Psoas muscle (tissue), 8 donors: ENCODE results near the gene ARFGAP1. TPM values are rescaled to one million over a fixed set of nuclear protein-coding genes. Genes with fewer than 3 reads are reported as not detected.

Experiments used
- ATAC-seq, 4 donors: fragments of 200-7000 bp; cut with Tn5 transposase; one replicate each; pipeline ENCODE4 v1.9.1; 2020; ENCODE audit warnings: moderate library complexity in 3 of 4, mild to moderate bottlenecking in 2 of 4
- DNase-seq, 2 donors: peaks; one replicate each; pipeline ENCODE4 v3.0.0-alpha.2; 2020
- H3K27ac ChIP-seq: fragments of 200-600 bp; one replicate; pipeline ENCODE4 v1.8.0; 2022
- H3K27me3 ChIP-seq, 3 donors: fragments of 200-600 bp in 1 of 3; one replicate each; pipeline versions ENCODE4 v1.6.1 to v1.8.0; 2013 to 2022; ENCODE audit warnings: low read length in 2 of 3, mild to moderate bottlenecking in 2 of 3, moderate library complexity in 1 of 3; ENCODE audit not compliant: insufficient read depth in 3 of 3
- H3K36me3 ChIP-seq, 2 donors: fragments of 200-600 bp in 1 of 2; one replicate each; pipeline versions ENCODE4 v1.6.1 to v1.8.0; 2013 to 2022; ENCODE audit warnings: low read depth in 1 of 2, mild to moderate bottlenecking in 1 of 2, moderate library complexity in 1 of 2; ENCODE audit not compliant: insufficient read depth in 1 of 2
- H3K4me1 ChIP-seq: fragments of 200-600 bp; one replicate; pipeline ENCODE4 v1.8.0; 2022
- H3K4me3 ChIP-seq: fragments of 200-600 bp; one replicate; pipeline ENCODE4 v1.8.0; 2022; ENCODE audit warnings: mild to moderate bottlenecking
- H3K9me3 ChIP-seq: fragments of 200-600 bp; one replicate; pipeline ENCODE4 v1.8.0; 2022
- WGBS, 3 donors: extraction: QIAGEN DNeasy Blood & Tissue Kit; methylation state at CpG; one replicate each; pipeline versions ENCODE4 v1.1.6 to v1.1.7; 2013; 5-methylcytosine and 5-hydroxymethylcytosine counted together
- intact Hi-C, 2 donors: fragments of 100-400 bp; cut with DNase I; formaldehyde crosslinking; loops; one replicate each; pipeline versions ENCODE4 v1.11.0 to v1.14.2; 2022
- polyA plus RNA-seq, 3 donors: library from polyadenylated mRNA; stranded (reverse); fragments of 200-250 nt; gene quantifications; one replicate each; pipeline ENCODE4 v1.2.3, GENCODE V29; 2013
- total RNA-seq, 4 donors: library from RNA; stranded (reverse); fragmentation: NEBNext Ultra II Directional in 2 of 4; extraction: Animal tissue kit (Norgen Biotek cat#: 25700) in 2 of 4; gene quantifications; one replicate each; pipeline versions ENCODE4 v1.2.1 to v1.2.4, GENCODE V29; 2021 to 2023
- TF ChIP-seq, protein P1 (sequence below): fragments of 200-600 bp; IDR thresholded peaks from one replicate; pipeline ENCODE4 v1.8.0; 2022; ENCODE audit warnings: antibody characterized with exemption
- donor health status: healthy with polysubstance abuse.
- donor health status: DM: no; HTN: no; CAD: no; lungs with moderate emphysema.
- donor health status: Bipolar disorder and iron deficiency.
- donor health status: healthy.
- donor health status: DM: yes; HTN: yes; CAD: no.
- donor health status: DM: no; HTN: no; CAD: no.
- donor health status: DM: no; HTN: no; CAD: no.
- donor health status: DM: yes; HTN: yes; CAD: no.

Gene ARFGAP1
- total and polyA plus RNA-seq, 7 donors = 19.9 to 42.2 (median 26.8) TPM

DNA sequence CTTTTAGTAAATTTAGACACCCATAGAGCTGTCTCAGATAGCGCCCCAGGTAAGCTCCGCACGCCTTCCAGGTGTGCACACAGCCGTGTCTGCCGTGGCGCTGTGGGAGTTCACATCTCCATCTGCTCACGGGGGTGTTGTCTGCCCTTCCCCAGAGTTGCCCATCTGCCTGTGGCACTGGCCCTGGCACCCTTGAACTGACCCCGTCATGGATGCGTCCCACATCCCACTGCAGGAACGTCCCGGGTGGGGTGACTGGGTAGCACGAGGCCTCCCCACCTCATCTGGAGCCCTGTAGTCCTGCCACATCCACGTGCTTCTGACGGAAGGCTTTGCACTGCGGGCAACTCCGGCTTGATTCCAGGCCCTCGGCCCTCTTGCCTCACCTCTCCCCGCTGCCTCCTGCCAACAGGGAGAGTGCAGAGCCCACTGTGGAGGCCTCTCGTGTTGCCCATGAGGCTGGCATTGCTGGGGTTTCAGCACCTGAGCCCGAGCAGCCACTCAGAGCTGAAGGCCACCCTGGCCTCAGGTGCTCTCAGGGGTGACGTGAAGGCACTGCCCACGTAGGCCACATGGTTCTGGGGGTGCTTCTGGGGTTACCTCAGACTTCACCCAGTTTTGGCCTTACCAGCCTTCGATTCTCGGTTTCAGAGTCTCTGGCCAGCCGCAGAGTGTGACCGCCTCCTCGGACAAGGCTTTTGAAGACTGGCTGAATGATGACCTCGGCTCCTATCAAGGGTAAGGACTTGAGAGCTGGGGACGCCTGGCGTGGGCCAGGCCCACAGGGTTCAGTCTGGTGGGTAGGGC lies 5.1 kb downstream of the ARFGAP1 start:
- Histone ChIP-seq H3K9me3 (no peaks in the 10 kb centered on the region), H3K27me3 (no peaks in the 10 kb centered on the region), H3K4me3 (no peak overlapping the region), H3K36me3 (peaks cover 10 to 72% of the 10 kb centered on the region in 2 donors), H3K4me1 (peaks cover 15% of the 10 kb centered on the region), H3K27ac (no peak overlapping the region)
- 92 to 96% (median 93%) methylated on average over 30 of the region's 30 CpGs for WGBS, 3 donors
- ATAC-seq (no peak), DNase-seq (no peak)
- TF ChIP-seq, protein P1, sequence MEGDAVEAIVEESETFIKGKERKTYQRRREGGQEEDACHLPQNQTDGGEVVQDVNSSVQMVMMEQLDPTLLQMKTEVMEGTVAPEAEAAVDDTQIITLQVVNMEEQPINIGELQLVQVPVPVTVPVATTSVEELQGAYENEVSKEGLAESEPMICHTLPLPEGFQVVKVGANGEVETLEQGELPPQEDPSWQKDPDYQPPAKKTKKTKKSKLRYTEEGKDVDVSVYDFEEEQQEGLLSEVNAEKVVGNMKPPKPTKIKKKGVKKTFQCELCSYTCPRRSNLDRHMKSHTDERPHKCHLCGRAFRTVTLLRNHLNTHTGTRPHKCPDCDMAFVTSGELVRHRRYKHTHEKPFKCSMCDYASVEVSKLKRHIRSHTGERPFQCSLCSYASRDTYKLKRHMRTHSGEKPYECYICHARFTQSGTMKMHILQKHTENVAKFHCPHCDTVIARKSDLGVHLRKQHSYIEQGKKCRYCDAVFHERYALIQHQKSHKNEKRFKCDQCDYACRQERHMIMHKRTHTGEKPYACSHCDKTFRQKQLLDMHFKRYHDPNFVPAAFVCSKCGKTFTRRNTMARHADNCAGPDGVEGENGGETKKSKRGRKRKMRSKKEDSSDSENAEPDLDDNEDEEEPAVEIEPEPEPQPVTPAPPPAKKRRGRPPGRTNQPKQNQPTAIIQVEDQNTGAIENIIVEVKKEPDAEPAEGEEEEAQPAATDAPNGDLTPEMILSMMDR = no peak
- intact Hi-C loops = no loop called here

DNA sequence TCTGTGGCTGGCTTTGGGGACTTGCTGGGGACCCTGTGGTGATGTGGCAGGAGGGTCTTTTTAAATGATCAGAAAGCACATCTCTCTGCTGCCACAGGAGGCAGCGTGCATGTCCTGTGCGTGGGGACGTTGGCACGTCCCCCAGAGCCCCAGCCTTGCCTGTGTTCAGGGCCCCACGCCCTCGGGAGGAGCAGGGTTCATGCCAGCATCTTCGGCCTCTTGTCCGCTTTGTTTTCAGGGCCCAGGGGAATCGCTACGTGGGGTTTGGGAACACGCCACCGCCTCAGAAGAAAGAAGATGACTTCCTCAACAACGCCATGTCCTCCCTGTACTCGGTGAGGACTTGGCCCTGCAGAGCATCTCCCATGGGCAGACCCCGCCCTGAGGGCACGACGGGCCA lies 6.0 kb downstream of the ARFGAP1 start:
- TF ChIP-seq, protein P1 = no peak
- H3K4me3 ChIP-seq = no peak overlapping the region
- 73 to 77% (median 77%) methylated on average over 17 of the region's 17 CpGs for WGBS, 3 donors
- ATAC-seq (no peak), DNase-seq (no peak)
- no peak overlapping the region for H3K27ac ChIP-seq
- no peaks in the 10 kb centered on the region for H3K27me3 ChIP-seq
- no peaks in the 10 kb centered on the region for H3K9me3 ChIP-seq
- H3K36me3 ChIP-seq = peaks cover 10 to 82% of the 10 kb centered on the region in 2 donors
- peaks cover 10% of the 10 kb centered on the region for H3K4me1 ChIP-seq
- intact Hi-C loops = no loop called here

DNA sequence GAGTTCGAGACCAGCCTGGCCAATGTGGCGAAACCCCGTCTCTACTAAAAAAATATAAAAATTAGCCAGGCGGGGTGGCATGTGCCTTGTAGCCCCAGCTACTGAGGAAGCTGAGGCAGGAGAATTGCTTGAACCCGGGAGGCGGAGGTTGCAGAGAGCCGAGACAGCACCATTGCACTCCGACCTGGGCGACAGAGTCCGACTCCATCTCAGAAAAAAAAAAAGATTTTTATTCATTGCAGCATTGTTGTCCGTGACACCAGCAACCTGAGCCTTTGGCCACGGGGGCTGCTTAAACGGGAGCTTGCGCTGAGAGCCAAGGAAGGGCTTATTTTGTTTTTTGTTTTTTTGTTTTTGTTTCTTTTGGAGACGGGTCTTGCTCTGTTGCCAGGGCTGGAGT lies 7.3 kb downstream of the ARFGAP1 start:
- ATAC-seq (no peak), DNase-seq (peak in 1 of 2 donors; percentile 4)
- no peak overlapping the region for H3K27ac ChIP-seq
- no peaks in the 10 kb centered on the region for H3K4me1 ChIP-seq
- no peaks in the 10 kb centered on the region for H3K27me3 ChIP-seq
- peaks cover 10 to 92% of the 10 kb centered on the region in 2 donors for H3K36me3 ChIP-seq
- 92 to 96% (median 93%) methylated on average over 15 of the region's 15 CpGs for WGBS, 3 donors
- TF ChIP-seq, protein P1 = no peak
- intact Hi-C loops = loop anchor here in 1 of 2 donors (5.0 kb wide), 1 partner anchor 58 kb away; no protein-coding TSS in a partner anchor
- H3K4me3 ChIP-seq = no peak overlapping the region
- H3K9me3 ChIP-seq = no peaks in the 10 kb centered on the region

DNA sequence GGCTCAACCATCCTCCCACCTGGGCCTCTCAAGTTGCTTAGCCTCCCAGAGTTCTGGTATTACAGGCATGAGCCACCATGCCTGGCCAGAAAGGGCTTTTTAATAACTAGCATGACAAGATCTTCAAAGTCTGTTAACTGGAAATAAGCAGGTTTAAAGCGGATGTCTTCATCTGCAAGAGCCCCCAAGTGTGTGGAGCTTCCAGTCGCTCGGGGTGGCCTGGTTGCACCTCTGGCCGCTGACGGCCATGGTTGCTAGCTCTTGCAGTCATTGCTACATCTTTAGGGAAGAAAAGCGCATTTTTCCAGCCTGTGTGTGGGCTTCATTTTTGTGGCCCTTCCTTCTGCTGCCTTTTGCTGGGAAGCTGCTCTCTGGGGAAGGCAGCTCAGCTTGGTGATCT lies 7.8 kb downstream of the ARFGAP1 start:
- H3K36me3 ChIP-seq = peaks cover 10 to 97% of the 10 kb centered on the region in 2 donors
- intact Hi-C loops = loop anchor here in 1 of 2 donors (5.0 kb wide), 1 partner anchor 58 kb away; no protein-coding TSS in a partner anchor
- WGBS, 3 donors = 94 to 97% (median 96%) methylated on average over 6 of the region's 6 CpGs
- H3K4me1 ChIP-seq = no peaks in the 10 kb centered on the region
- H3K27me3 ChIP-seq = no peaks in the 10 kb centered on the region
- TF ChIP-seq, protein P1 = no peak
- no peak overlapping the region for H3K27ac ChIP-seq
- no peak overlapping the region for H3K4me3 ChIP-seq
- ATAC-seq = no peak
- DNase-seq = peak in 1 of 2 donors; percentile 3
- no peaks in the 10 kb centered on the region for H3K9me3 ChIP-seq
